Endothelial cell of umbilical vein (primary cell): ENCODE measurements around the gene CAMTA1. TPM values are rescaled to one million over a fixed set of nuclear protein-coding genes. Genes with fewer than 3 reads are reported as not detected.
A peak's percentile ranks its signal among the peaks of the same experiment; 100 is the strongest.

Experiments
- BruUV-seq: library from RNA; stranded (reverse); fragments of 400-500 nt; replicated peaks from 2 replicates; lab custom pipeline; 2021; lab: Mats Ljungman, UMichigan
- CTCF ChIA-PET: fragments of 300-600, 350-600 bp; sonication (Branson Sonifier 250); formaldehyde crosslinking; loops from one replicate; lab custom pipeline; 2021; ENCODE audit warnings: antibody characterized with exemption, inconsistent platforms; lab: Charles Lee
- POLR2A ChIA-PET: fragments of 300-600, 350-600 bp; sonication (Branson Sonifier 250); formaldehyde crosslinking; loops from one replicate; lab custom pipeline; 2021; ENCODE audit warnings: antibody characterized with exemption, inconsistent platforms; lab: Charles Lee
- DNase-seq: peaks from one replicate; pipeline ENCODE4 v3.0.0-alpha.2; 2011; ENCODE audit warnings: low read depth, low spot score
- FAIRE-seq: peaks from 2 replicates; lab custom pipeline; 2011; peaks lifted over from hg19 to GRCh38; lab: Jason Lieb, UNC
- H2AFZ ChIP-seq: 2 replicates; pipeline ENCODE4 v1.6.0; 2012; ENCODE audit warnings: low read depth, low read length, control low read depth, inconsistent platforms
- H3K27ac ChIP-seq: 2 replicates; pipeline ENCODE4 v1.5.1; 2011; ENCODE audit warnings: low read depth, mild to moderate bottlenecking, control low read depth, low read length, moderate library complexity; ENCODE audit not compliant: insufficient read depth
- H3K27me3 ChIP-seq, 2 experiments: 2 replicates each; pipeline versions ENCODE4 v1.6.0 to v1.6.1; 2011; ENCODE audit warnings: low read length in 2 of 2, mixed read lengths in 1 of 2; ENCODE audit not compliant: control insufficient read depth in 2 of 2, insufficient read depth in 2 of 2
- H3K36me3 ChIP-seq, 2 experiments: 2 replicates in 1 of 2; 3 replicates in 1 of 2; pipeline ENCODE4 v1.5.1; 2011; ENCODE audit warnings: low read length in 2 of 2, mild to moderate bottlenecking in 1 of 2, moderate library complexity in 1 of 2; ENCODE audit not compliant: control insufficient read depth in 2 of 2, insufficient read depth in 2 of 2; ENCODE audit errors: extremely low read depth in 1 of 2
- H3K4me1 ChIP-seq: 3 replicates; pipeline ENCODE4 v1.5.1; 2011; ENCODE audit warnings: mild to moderate bottlenecking, low read length; ENCODE audit not compliant: control insufficient read depth, insufficient read depth; ENCODE audit errors: extremely low read depth
- H3K4me2 ChIP-seq: 2 replicates; pipeline ENCODE4 v1.6.1; 2011; ENCODE audit warnings: low read length, control low read depth, mixed read lengths; ENCODE audit not compliant: insufficient read depth
- H3K4me3 ChIP-seq, 3 experiments: fragments of 200-600 bp in 1 of 3; sonication (generic), shearing (Covaris generic) in 1 of 3; replicated peaks in 1 of 3; 2 replicates each; pipeline ENCODE4 v1.5.1; 2011 to 2016; ENCODE audit warnings: control low read depth in 3 of 3, low read length in 3 of 3, mild to moderate bottlenecking in 2 of 3, inconsistent platforms in 1 of 3, low read depth in 1 of 3, moderate library complexity in 1 of 3; ENCODE audit not compliant: insufficient read depth in 1 of 3
- H3K79me2 ChIP-seq: 2 replicates; pipeline ENCODE4 v1.6.0; 2012; ENCODE audit warnings: low read length, inconsistent platforms; ENCODE audit not compliant: control insufficient read depth, insufficient read depth
- H3K9ac ChIP-seq: replicated peaks from 2 replicates; pipeline ENCODE3; 2011; ENCODE audit warnings: low read length, control low read depth; ENCODE audit not compliant: insufficient read depth; ENCODE audit errors: extremely low read depth
- H3K9me1 ChIP-seq: replicated peaks from 3 replicates; pipeline ENCODE4 v1.6.0; 2011; ENCODE audit warnings: mild to moderate bottlenecking, low read length; ENCODE audit not compliant: control insufficient read depth, insufficient read depth; ENCODE audit errors: extremely low read depth
- H3K9me3 ChIP-seq: replicated peaks from 2 replicates; pipeline ENCODE4 v1.5.1; 2012; ENCODE audit warnings: low read length, inconsistent platforms; ENCODE audit not compliant: control insufficient read depth, insufficient read depth
- H4K20me1 ChIP-seq: replicated peaks from 2 replicates; pipeline ENCODE3; 2011; ENCODE audit warnings: mild to moderate bottlenecking, low read length; ENCODE audit not compliant: control insufficient read depth, insufficient read depth; ENCODE audit errors: extremely low read depth
- CTCF ChIP-seq, 2 donors: IDR thresholded peaks; 1 replicate in 1 of 2; 2 replicates in 1 of 2; pipeline ENCODE4 v1.5.1; 2011; ENCODE audit warnings: low read length in 2 of 2, mild to moderate bottlenecking in 2 of 2, moderate library complexity in 2 of 2, control low read depth in 1 of 2, inconsistent platforms in 1 of 2, low read depth in 1 of 2; ENCODE audit not compliant: insufficient read depth in 1 of 2; ENCODE audit errors: extremely low read depth in 1 of 2
- EZH2 ChIP-seq: IDR thresholded peaks from 2 replicates; pipeline ENCODE4 v1.6.1; 2012; ENCODE audit warnings: borderline replicate concordance, low read depth, mild to moderate bottlenecking, moderate library complexity, low read length, inconsistent platforms; ENCODE audit not compliant: severe bottlenecking
- FOS ChIP-seq: IDR thresholded peaks from 2 replicates; pipeline ENCODE4 v1.6.1; 2011; ENCODE audit warnings: mild to moderate bottlenecking, low read length, moderate library complexity, borderline replicate concordance; ENCODE audit not compliant: insufficient read depth
- GATA2 ChIP-seq: IDR thresholded peaks from 2 replicates; pipeline ENCODE4 v1.7.0; 2011; ENCODE audit warnings: low read depth, mild to moderate bottlenecking, moderate library complexity, mixed read lengths, low read length; ENCODE audit not compliant: insufficient read length, insufficient read depth
- JUN ChIP-seq: IDR thresholded peaks from 2 replicates; pipeline ENCODE4 v1.6.1; 2011; ENCODE audit warnings: borderline replicate concordance, low read depth; ENCODE audit not compliant: insufficient read length, insufficient read depth
- MAX ChIP-seq: IDR thresholded peaks from 2 replicates; pipeline ENCODE4 v1.6.1; 2011; ENCODE audit not compliant: insufficient read depth, insufficient read length
- MYC ChIP-seq: IDR thresholded peaks from one replicate; pipeline ENCODE4 v1.6.1; 2011; ENCODE audit warnings: mild to moderate bottlenecking, low read depth, low read length
- POLR2A ChIP-seq: IDR thresholded peaks from 2 replicates; pipeline ENCODE4 v1.6.1; 2012; ENCODE audit warnings: low read depth, mild to moderate bottlenecking, control low read depth, low read length
- POLR2AphosphoS5 ChIP-seq: IDR thresholded peaks from 2 replicates; pipeline ENCODE4 v1.6.1; 2012; ENCODE audit warnings: low read depth, mild to moderate bottlenecking, control low read depth, low read length, moderate library complexity; ENCODE audit not compliant: insufficient read depth
- dilution Hi-C: fragments of 300-500 bp; cut with MboI; formaldehyde crosslinking; loops from one replicate; pipeline ENCODE4 v1.15.0; 2019; ENCODE audit warnings: low sequenced_read_pairs; ENCODE audit not compliant: extremely low pct_ligation_motif_present
- intact Hi-C: fragments of 100-400 bp; cut with micrococcal nuclease; formaldehyde crosslinking; loops from one replicate; pipeline ENCODE4 v1.10.0; 2022
- polyA plus RNA-seq, 4 experiments: library from polyadenylated mRNA; depleted of rRNA in 3 of 4; stranded (reverse) in 3 of 4; unstranded in 1 of 4; fragments of >200 nt; gene quantifications; 2 replicates each; pipeline versions ENCODE4 v1.2.1 to v1.2.3, GENCODE V29; 2011 to 2012; ENCODE audit warnings: missing spikeins in 1 of 4
- total RNA-seq: library from RNA; stranded (reverse); gene quantifications from 2 replicates; pipeline ENCODE4 v1.2.3, GENCODE V29; 2021

The CAMTA1 gene
- total and polyA plus RNA-seq, 2 donors (not counting 3 experiments of a cell fraction or from before 2014, with no cell fraction given), result 50.8 to 92.7 TPM

GRCh38 chr1:7667159-7667558 is 881.9 kb downstream of the CAMTA1 start:
- Histone ChIP-seq H3K4me3 (no peak overlapping the region), H3K27me3 (no peaks in the 10 kb centered on the region), H3K9ac (no peak overlapping the region), H3K4me2 (no peak overlapping the region), H3K9me3 (no peaks in the 10 kb centered on the region), H3K9me1 (no peaks in the 10 kb centered on the region), H3K36me3 (no peaks in the 10 kb centered on the region), H2AFZ (no peak overlapping the region), H3K4me1 (no peaks in the 10 kb centered on the region), H3K79me2 (no peaks in the 10 kb centered on the region), H3K27ac (no peak overlapping the region), H4K20me1 (no peaks in the 10 kb centered on the region)
- intact Hi-C loops (loop anchor here (1.0 to 2.0 kb wide), 4 partner anchors 38 to 294 kb away; partner anchors contain the start of gene PARK7), dilution Hi-C loops (no loop called here)
- DNase-seq (no peak), FAIRE-seq (no peak)
- TF ChIP-seq MAX (no peak), POLR2AphosphoS5 (no peak), EZH2 (no peak), MYC (no peak), POLR2A (no peak)
- ChIA-PET POLR2A (interaction anchor here (0.6 kb wide), 1 partner anchor 218 kb away, joined by 6 read pairs; no protein-coding TSS in a partner anchor), CTCF (interaction anchor here (1.0 to 9.4 kb wide), 23 partner anchors 9 to 683 kb away, joined by 3 to 674 read pairs (median 9); partner anchors contain the start of gene VAMP3)
- no TSS peak for BruUV-seq

- intact Hi-C loops, result loop anchor here (1.0 to 2.0 kb wide), 4 partner anchors 37 to 294 kb away; partner anchors contain the start of gene PARK7
- DNase-seq, result peak; percentile 77
- Histone ChIP-seq H3K4me3 (no peak overlapping the region), H3K79me2 (no peaks in the 10 kb centered on the region), H3K9me1 (no peaks in the 10 kb centered on the region), H2AFZ (peak overlapping the region; percentile 33), H3K4me1 (no peaks in the 10 kb centered on the region), H3K27ac (no peak overlapping the region), H3K9ac (no peak overlapping the region), H3K27me3 (no peaks in the 10 kb centered on the region), H3K4me2 (no peak overlapping the region), H4K20me1 (no peaks in the 10 kb centered on the region), H3K36me3 (no peaks in the 10 kb centered on the region), H3K9me3 (no peaks in the 10 kb centered on the region)
- ChIA-PET POLR2A (interaction anchor here (0.6 kb wide), 1 partner anchor 218 kb away, joined by 6 read pairs; no protein-coding TSS in a partner anchor), CTCF (interaction anchor here (0.6 to 9.4 kb wide), 40 partner anchors 8 to 949 kb away, joined by 3 to 674 read pairs (median 6); partner anchors contain the start of gene VAMP3)
- FAIRE-seq, result peak; percentile 92
- TF ChIP-seq EZH2 (no peak), POLR2AphosphoS5 (no peak), MAX (no peak), FOS (no peak), CTCF (IDR thresholded peaks at IDR 0.05; ENCODE audit: extremely low read depth in 1 of 2, insufficient read depth in 1 of 2, low read depth in 1 of 2, low read length in 2 of 2) (peak; percentile 98 to 100), JUN (no peak), GATA2 (no peak), MYC (no peak)
- no TSS peak for BruUV-seq
- dilution Hi-C loops, result no loop called here
Measured at GRCh38 chr1:7667625-7668218, 882.5 kb downstream of the CAMTA1 start.
